HepG2 (cell line): ENCODE results near the gene THOC5. TPM values are rescaled to one million over a fixed set of nuclear protein-coding genes. Genes with fewer than 3 reads are reported as not detected.

Experiments
- ATF7-NPFF ChIP-seq: sonication (generic); formaldehyde crosslinking; IDR thresholded peaks from 2 replicates; pipeline ENCODE4 v1.8.1; 2023; ENCODE audit warnings: mild to moderate bottlenecking, low read depth, missing genetic modification reagents, moderate library complexity
- BHLHE40 ChIP-seq: IDR thresholded peaks from 2 replicates; pipeline ENCODE4 v1.6.1; 2011; ENCODE audit warnings: low read length, improper control_type of control experiment
- NFIB ChIP-seq: sonication (generic); formaldehyde crosslinking; IDR thresholded peaks from 2 replicates; pipeline ENCODE4 v1.9.0; 2021; ENCODE audit warnings: missing genetic modification reagents, mild to moderate bottlenecking, borderline replicate concordance
- SAFB2 ChIP-seq: sonication (generic); formaldehyde crosslinking; IDR thresholded peaks from 2 replicates; pipeline ENCODE4 v1.5.1; 2020; ENCODE audit warnings: missing genetic modification reagents, low read depth, mild to moderate bottlenecking, borderline replicate concordance
- TAF1 ChIP-seq: sonication (generic); formaldehyde crosslinking; IDR thresholded peaks from 2 replicates; pipeline ENCODE4 v1.4.0; 2020; ENCODE audit warnings: missing genetic modification reagents
- TGIF2 ChIP-seq: IDR thresholded peaks from 2 replicates; pipeline ENCODE4 v1.6.1; 2016; ENCODE audit warnings: control low read depth, missing compliant biosample characterization
- ZNF33A ChIP-seq: sonication (generic); formaldehyde crosslinking; IDR thresholded peaks from 2 replicates; pipeline ENCODE4 v1.5.1; 2020; ENCODE audit warnings: missing genetic modification reagents, mild to moderate bottlenecking, moderate library complexity, borderline replicate concordance
- ZNF607 ChIP-seq: sonication (generic); formaldehyde crosslinking; IDR thresholded peaks from 2 replicates; pipeline ENCODE4 v1.5.1; 2020; ENCODE audit warnings: missing genetic modification reagents, mild to moderate bottlenecking, borderline replicate concordance
- ZNF781 ChIP-seq: sonication (generic); formaldehyde crosslinking; IDR thresholded peaks from 2 replicates; pipeline ENCODE4 v1.5.1; 2020; ENCODE audit warnings: borderline replicate concordance, mild to moderate bottlenecking, missing genetic modification reagents; ENCODE audit errors: not compliant biosample characterization
- ZNF883 ChIP-seq: sonication (generic); formaldehyde crosslinking; IDR thresholded peaks from 2 replicates; pipeline ENCODE4 v1.5.1; 2020; ENCODE audit warnings: mild to moderate bottlenecking, missing genetic modification reagents; ENCODE audit errors: not compliant biosample characterization
- polyA plus RNA-seq, 8 experiments: library from polyadenylated mRNA; depleted of rRNA in 3 of 8; stranded (reverse) in 7 of 8; unstranded in 1 of 8; fragments of >200 nt; fragmentation: Illumina TruSeq in 4 of 8; extraction: Trizol in 4 of 8; gene quantifications; 2 replicates each; pipeline versions ENCODE4 v1.2.1 to v1.2.3, GENCODE V29; 2011 to 2016; ENCODE audit warnings: low read depth in 4 of 8, missing spikeins in 1 of 8, mixed read lengths in 1 of 8; ENCODE audit not compliant: insufficient read depth in 1 of 8
- total RNA-seq, 5 experiments: library from RNA; depleted of rRNA; stranded (reverse); fragments of >200 nt; fragmentation: Illumina TruSeq; extraction: Trizol; gene quantifications; 2 replicates each; pipeline ENCODE4 v1.2.3, GENCODE V29; 2016; ENCODE audit warnings: low read depth in 1 of 5
- TF ChIP-seq, protein P1 (sequence below), 2 experiments: sonication (generic) in 1 of 2; formaldehyde crosslinking in 1 of 2; IDR thresholded peaks; 2 replicates each; pipeline versions ENCODE4 v1.5.1 to v1.6.1; 2011 to 2020; ENCODE audit warnings: borderline replicate concordance in 1 of 2, low read depth in 1 of 2, low read length in 1 of 2, mild to moderate bottlenecking in 1 of 2, missing genetic modification reagents in 1 of 2, moderate library complexity in 1 of 2
- TF ChIP-seq, protein P2 (sequence below): sonication (generic); formaldehyde crosslinking; IDR thresholded peaks from 2 replicates; pipeline ENCODE4 v1.5.1; 2020; ENCODE audit warnings: mild to moderate bottlenecking, missing genetic modification reagents
- TF ChIP-seq, protein P3 (sequence below): sonication (generic); formaldehyde crosslinking; IDR thresholded peaks from one replicate; pipeline ENCODE4 v1.5.1; 2020; ENCODE audit warnings: mild to moderate bottlenecking, missing genetic modification reagents; ENCODE audit errors: not compliant biosample characterization

THOC5 gene
- total and polyA plus RNA-seq, 2 of the 13 experiments (the other 11 are each of a cell fraction or from before 2014, with no cell fraction given) = 45.8 to 46.7 TPM

DNA sequence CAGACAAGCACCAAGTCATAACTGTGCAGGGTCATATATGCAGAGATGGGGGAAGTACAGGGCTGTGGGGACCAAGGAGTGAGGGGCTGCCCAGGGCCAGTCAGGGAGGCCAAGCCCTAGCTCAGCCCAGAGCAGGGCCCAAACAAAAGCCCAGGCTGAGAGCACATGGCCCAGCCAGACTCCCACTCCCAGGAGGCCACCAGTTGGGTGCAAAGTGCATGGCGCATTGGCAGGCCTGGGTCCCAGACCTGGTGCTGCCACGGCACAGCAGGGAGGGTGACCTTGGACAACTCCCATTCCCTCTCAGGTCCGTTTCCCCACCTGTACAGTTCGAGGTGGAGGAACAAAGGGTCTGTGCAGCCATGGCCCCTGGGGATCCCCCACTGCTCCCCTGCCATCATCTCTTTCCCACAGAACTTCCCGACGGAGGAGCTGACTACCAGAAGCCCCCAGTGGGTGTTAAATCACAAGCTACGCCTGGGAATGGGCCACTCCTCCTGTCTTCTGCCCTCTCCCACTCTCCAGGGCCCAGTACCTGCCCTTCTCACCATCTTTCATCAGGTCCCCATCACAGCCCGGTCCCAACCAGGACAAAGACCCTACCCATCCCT is 26.7 kb upstream of the THOC5 start (continued):
- peak; percentile 93 for TF ChIP-seq ZNF781 (CRISPR knock-in tag)
- peak; percentile 84 for TF ChIP-seq ZNF607 (CRISPR knock-in tag)
- TF ChIP-seq BHLHE40 = no peak
- TF ChIP-seq, protein P1, sequence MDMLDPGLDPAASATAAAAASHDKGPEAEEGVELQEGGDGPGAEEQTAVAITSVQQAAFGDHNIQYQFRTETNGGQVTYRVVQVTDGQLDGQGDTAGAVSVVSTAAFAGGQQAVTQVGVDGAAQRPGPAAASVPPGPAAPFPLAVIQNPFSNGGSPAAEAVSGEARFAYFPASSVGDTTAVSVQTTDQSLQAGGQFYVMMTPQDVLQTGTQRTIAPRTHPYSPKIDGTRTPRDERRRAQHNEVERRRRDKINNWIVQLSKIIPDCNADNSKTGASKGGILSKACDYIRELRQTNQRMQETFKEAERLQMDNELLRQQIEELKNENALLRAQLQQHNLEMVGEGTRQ (IDR thresholded peaks at IDR 0.05; ENCODE audit: low read depth, low read length) = peak; percentile 36; the same call in 1 of the 2 replicates
- TF ChIP-seq, protein P1 (CRISPR knock-in tag; IDR thresholded peaks at IDR 0.05; ENCODE audit: borderline replicate concordance) = peak; percentile 50; the same call in 1 of the 2 replicates
- TF ChIP-seq, protein P2, sequence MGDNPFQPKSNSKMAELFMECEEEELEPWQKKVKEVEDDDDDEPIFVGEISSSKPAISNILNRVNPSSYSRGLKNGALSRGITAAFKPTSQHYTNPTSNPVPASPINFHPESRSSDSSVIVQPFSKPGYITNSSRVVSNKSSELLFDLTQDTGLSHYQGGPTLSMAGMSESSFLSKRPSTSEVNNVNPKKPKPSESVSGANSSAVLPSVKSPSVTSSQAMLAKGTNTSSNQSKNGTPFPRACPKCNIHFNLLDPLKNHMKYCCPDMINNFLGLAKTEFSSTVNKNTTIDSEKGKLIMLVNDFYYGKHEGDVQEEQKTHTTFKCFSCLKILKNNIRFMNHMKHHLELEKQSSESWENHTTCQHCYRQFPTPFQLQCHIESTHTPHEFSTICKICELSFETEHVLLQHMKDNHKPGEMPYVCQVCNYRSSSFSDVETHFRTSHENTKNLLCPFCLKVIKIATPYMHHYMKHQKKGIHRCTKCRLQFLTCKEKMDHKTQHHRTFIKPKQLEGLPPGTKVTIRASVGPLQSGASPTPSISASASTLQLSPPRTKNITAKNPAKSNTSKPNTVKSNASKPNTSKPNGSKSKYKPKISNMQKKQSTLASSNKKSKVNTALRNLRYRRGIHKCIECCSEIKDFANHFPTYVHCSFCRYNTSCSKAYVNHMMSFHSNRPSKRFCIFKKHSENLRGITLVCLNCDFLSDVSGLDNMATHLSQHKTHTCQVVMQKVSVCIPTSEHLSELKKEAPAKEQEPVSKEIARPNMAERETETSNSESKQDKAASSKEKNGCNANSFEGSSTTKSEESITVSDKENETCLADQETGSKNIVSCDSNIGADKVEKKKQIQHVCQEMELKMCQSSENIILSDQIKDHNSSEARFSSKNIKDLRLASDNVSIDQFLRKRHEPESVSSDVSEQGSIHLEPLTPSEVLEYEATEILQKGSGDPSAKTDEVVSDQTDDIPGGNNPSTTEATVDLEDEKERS (CRISPR knock-in tag) = peak; percentile 45; the same call in 1 of the 2 replicates
- TF ChIP-seq TAF1 (CRISPR knock-in tag) = peak; percentile 73
- no peak for TF ChIP-seq ZNF883 (CRISPR knock-in tag)
- 0 out of 2 replicates have a peak, but pooled peaks have one; percentile 15 for TF ChIP-seq ATF7-NPFF (CRISPR knock-in tag)
- no peak for TF ChIP-seq ZNF33A (CRISPR knock-in tag)
- TF ChIP-seq NFIB = no peak
- TF ChIP-seq SAFB2 (CRISPR knock-in tag) = no peak; the same call in 1 of the 2 replicates
- TF ChIP-seq, protein P3, sequence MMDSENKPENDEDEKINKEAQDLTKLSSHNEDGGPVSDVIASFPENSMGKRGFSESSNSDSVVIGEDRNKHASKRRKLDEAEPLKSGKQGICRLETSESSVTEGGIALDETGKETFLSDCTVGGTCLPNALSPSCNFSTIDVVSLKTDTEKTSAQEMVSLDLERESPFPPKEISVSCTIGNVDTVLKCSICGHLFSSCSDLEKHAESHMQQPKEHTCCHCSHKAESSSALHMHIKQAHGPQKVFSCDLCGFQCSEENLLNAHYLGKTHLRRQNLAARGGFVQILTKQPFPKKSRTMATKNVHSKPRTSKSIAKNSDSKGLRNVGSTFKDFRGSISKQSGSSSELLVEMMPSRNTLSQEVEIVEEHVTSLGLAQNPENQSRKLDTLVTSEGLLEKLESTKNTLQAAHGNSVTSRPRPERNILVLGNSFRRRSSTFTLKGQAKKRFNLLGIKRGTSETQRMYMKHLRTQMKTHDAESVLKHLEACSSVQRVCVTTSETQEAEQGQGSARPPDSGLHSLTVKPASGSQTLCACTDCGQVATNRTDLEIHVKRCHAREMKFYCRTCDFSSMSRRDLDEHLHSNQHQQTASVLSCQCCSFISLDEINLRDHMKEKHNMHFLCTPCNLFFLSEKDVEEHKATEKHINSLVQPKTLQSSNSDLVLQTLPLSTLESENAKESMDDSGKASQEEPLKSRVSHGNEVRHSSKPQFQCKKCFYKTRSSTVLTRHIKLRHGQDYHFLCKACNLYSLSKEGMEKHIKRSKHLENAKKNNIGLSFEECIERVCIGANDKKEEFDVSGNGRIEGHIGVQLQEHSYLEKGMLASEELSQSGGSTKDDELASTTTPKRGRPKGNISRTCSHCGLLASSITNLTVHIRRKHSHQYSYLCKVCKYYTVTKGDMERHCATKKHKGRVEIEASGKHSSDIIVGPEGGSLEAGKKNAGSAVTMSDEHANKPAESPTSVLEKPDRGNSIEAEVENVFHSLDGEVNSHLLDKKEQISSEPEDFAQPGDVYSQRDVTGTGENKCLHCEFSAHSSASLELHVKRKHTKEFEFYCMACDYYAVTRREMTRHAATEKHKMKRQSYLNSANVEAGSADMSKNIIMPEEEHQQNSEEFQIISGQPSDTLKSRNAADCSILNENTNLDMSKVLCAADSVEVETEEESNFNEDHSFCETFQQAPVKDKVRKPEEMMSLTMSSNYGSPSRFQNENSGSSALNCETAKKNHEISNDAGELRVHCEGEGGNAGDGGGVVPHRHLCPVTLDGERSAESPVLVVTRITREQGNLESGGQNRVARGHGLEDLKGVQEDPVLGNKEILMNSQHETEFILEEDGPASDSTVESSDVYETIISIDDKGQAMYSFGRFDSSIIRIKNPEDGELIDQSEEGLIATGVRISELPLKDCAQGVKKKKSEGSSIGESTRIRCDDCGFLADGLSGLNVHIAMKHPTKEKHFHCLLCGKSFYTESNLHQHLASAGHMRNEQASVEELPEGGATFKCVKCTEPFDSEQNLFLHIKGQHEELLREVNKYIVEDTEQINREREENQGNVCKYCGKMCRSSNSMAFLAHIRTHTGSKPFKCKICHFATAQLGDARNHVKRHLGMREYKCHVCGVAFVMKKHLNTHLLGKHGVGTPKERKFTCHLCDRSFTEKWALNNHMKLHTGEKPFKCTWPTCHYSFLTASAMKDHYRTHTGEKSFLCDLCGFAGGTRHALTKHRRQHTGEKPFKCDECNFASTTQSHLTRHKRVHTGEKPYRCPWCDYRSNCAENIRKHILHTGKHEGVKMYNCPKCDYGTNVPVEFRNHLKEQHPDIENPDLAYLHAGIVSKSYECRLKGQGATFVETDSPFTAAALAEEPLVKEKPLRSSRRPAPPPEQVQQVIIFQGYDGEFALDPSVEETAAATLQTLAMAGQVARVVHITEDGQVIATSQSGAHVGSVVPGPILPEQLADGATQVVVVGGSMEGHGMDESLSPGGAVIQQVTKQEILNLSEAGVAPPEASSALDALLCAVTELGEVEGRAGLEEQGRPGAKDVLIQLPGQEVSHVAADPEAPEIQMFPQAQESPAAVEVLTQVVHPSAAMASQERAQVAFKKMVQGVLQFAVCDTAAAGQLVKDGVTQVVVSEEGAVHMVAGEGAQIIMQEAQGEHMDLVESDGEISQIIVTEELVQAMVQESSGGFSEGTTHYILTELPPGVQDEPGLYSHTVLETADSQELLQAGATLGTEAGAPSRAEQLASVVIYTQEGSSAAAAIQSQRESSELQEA = no peak
- no peak; the same call in 1 of the 2 replicates for TF ChIP-seq TGIF2 (CRISPR knock-in tag)
